Cardiac fibroblast (primary cell): ENCODE measurements around the gene DNAJC5G.
"Not testable (repeated sequence)": the region's sequence is repeated elsewhere in the genome, so short reads cannot be mapped to it uniquely, and the experiment has no call there.

ENCODE experiments used
- DNase-seq, 2 donors: peaks; one replicate each; pipeline versions ENCODE4 v3.0.0 to v3.0.0-alpha.2; 2010; ENCODE audit warnings: low read depth in 2 of 2
- H3K4me3 ChIP-seq, 2 donors: replicated peaks in 1 of 2; 1 replicate in 1 of 2; 2 replicates in 1 of 2; pipeline ENCODE4 v1.5.1; 2011; ENCODE audit warnings: low read depth in 2 of 2, low read length in 2 of 2, mild to moderate bottlenecking in 2 of 2, moderate library complexity in 1 of 2
- CTCF ChIP-seq: IDR thresholded peaks from one replicate; pipeline ENCODE4 v1.5.1; 2011; ENCODE audit warnings: low read depth, mild to moderate bottlenecking, low read length, inconsistent platforms

DNAJC5G gene

DNA sequence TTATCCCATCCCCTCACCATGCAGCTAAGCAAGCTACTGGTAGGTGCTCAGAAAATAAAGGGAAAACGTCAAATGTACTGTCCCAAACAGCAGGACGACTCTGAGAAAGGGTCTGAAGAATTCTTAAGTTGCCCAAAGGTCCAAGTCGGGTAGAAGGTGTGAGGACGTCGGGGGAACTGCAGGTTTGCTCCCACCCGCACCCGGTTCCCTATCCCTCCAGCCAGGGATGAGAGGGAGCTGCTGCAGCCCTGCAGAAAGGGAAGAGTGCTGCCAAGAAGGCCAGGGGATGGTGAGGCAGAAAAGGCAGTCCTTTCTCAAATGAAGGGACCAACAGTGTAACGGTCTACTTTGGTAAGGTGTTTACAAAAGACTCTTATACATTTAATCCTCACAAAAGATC is 39.9 kb downstream of the DNAJC5G start:
- no peak overlapping the region for H3K4me3 ChIP-seq
- no peak for DNase-seq
- TF ChIP-seq CTCF, result no peak

GRCh38 chr2:27316655-27317412 is 41.6 kb downstream of the DNAJC5G start:
- no peak overlapping the region for H3K4me3 ChIP-seq
- TF ChIP-seq CTCF, result no peak
- DNase-seq, result no peak

- DNase-seq, H3K4me3 ChIP-seq: not testable (repeated sequence)
Measured at GRCh38 chr2:27319839-27320238, 44.6 kb downstream of the DNAJC5G start.

DNA sequence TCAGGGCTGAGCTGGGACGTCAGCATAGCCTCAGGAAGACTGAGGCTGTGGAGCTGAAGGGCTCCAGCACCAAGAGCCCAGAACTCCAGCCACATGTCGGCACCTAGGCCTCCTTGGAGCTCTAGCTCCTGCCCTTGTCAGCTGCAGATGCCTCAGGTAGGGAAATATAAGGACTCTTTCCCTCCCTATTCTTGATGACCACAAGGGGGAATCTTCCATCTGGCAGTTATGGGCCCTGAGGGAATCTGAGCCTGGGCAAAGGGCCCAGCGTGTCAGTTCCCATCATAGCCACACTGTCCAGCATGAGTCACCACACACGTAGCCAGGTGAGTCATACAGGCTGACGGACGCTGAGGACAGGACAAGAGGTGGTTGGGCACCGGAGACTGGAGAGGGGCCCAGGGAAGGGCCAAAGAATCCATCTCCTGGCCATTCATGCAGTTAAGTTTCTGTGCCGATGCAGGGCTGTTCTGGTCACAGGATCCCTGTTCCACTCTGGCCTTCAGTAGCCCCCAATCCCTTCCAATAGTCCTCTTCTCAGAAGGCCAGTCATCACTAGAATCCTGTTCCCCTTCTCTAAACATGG is 45.8 kb downstream of the DNAJC5G start:
- peak overlapping the region in 1 of 2 donors; percentile 20 for H3K4me3 ChIP-seq
- TF ChIP-seq CTCF, result peak; percentile 76
- DNase-seq, result peak; percentile 98 to 99

GRCh38 chr2:27322301-27322765 is 47.1 kb downstream of the DNAJC5G start:
- no peak for TF ChIP-seq CTCF
- DNase-seq, result peak in 1 of 2 donors; percentile 11
- H3K4me3 ChIP-seq, result peak overlapping the region; percentile 72 to 86

- DNase-seq, result peak; percentile 92 to 95
- no peak for TF ChIP-seq CTCF
- H3K4me3 ChIP-seq, result peak within 1 kb of the TSS; percentile 72 to 86
Measured at GRCh38 chr2:27322766-27323595, 47.7 kb downstream of the DNAJC5G start, which contains the start of gene MPV17. Gene MPV17, minus strand, starts transcription at chr2:27323097. Its CDS starts 580 bp downstream, at chr2:27322517.
